ENCODE measurements around the gene ZNF688.
"Not testable (repeated sequence)": the region's sequence is repeated elsewhere in the genome, so short reads cannot be mapped to it uniquely, and the experiment has no call there.

Gene ZNF688

GRCh38 chr16:30603945-30604315 is 32.4 kb upstream of the ZNF688 start:
- Histone ChIP-seq H3K4me3 (ENCODE audit: low read depth in 1 of 2, low read length in 2 of 2) (no peak overlapping the region), H3K36me3 (ENCODE audit: control insufficient read depth in 1 of 2, insufficient read depth in 2 of 2, low read length in 2 of 2) (peaks cover 11 to 32% of the 10 kb centered on the region in 2 donors), H3K9me3 (ENCODE audit: control insufficient read depth in 1 of 2, low read length in 2 of 2) (no peaks in the 10 kb centered on the region), H3K27me3 (ENCODE audit: low read depth, low read length) (no peaks in the 10 kb centered on the region), H3K27ac (ENCODE audit: low read length) (peak overlapping the region; percentile 27), H3K4me1 (ENCODE audit: control insufficient read depth in 1 of 2, insufficient read depth in 2 of 2, low read length in 2 of 2) (peaks cover 17 to 35% of the 10 kb centered on the region in 2 donors)

GRCh38 chr16:30602616-30603277 is 31.2 kb upstream of the ZNF688 start:
- Histone ChIP-seq H3K9me3 (ENCODE audit: control insufficient read depth in 1 of 2, low read length in 2 of 2) (no peaks in the 10 kb centered on the region), H3K4me3 (ENCODE audit: low read depth in 1 of 2, low read length in 2 of 2) (no peak overlapping the region), H3K4me1 (ENCODE audit: control insufficient read depth in 1 of 2, insufficient read depth in 2 of 2, low read length in 2 of 2) (peaks cover 13 to 28% of the 10 kb centered on the region in 2 donors), H3K27ac (ENCODE audit: low read length) (peak overlapping the region; percentile 27), H3K27me3 (ENCODE audit: low read depth, low read length) (no peaks in the 10 kb centered on the region), H3K36me3 (ENCODE audit: control insufficient read depth in 1 of 2, insufficient read depth in 2 of 2, low read length in 2 of 2) (peaks cover 11 to 27% of the 10 kb centered on the region in 2 donors)

- Histone ChIP-seq H3K27ac (ENCODE audit: low read length) (peak overlapping the region; percentile 14), H3K4me1 (ENCODE audit: control insufficient read depth in 1 of 2, insufficient read depth in 2 of 2, low read length in 2 of 2) (peaks cover 13 to 28% of the 10 kb centered on the region in 2 donors), H3K36me3 (ENCODE audit: control insufficient read depth in 1 of 2, insufficient read depth in 2 of 2, low read length in 2 of 2) (peaks cover 11 to 27% of the 10 kb centered on the region in 2 donors), H3K27me3 (ENCODE audit: low read depth, low read length) (no peaks in the 10 kb centered on the region), H3K9me3 (ENCODE audit: control insufficient read depth in 1 of 2, low read length in 2 of 2) (no peaks in the 10 kb centered on the region), H3K4me3 (ENCODE audit: low read depth in 1 of 2, low read length in 2 of 2) (no peak overlapping the region)
Measured at GRCh38 chr16:30601966-30602365, 30.5 kb upstream of the ZNF688 start.

- peaks cover 13 to 28% of the 10 kb centered on the region in 2 donors for H3K4me1 ChIP-seq (ENCODE audit: control insufficient read depth in 1 of 2, insufficient read depth in 2 of 2, low read length in 2 of 2)
- no peak overlapping the region for H3K4me3 ChIP-seq (ENCODE audit: low read depth in 1 of 2, low read length in 2 of 2)
- no peak overlapping the region for H3K27ac ChIP-seq (ENCODE audit: low read length)
- no peaks in the 10 kb centered on the region for H3K9me3 ChIP-seq (ENCODE audit: control insufficient read depth in 1 of 2, low read length in 2 of 2)
- peaks cover 11 to 27% of the 10 kb centered on the region in 2 donors for H3K36me3 ChIP-seq (ENCODE audit: control insufficient read depth in 1 of 2, insufficient read depth in 2 of 2, low read length in 2 of 2)
- H3K27me3 ChIP-seq (ENCODE audit: low read depth, low read length), result no peaks in the 10 kb centered on the region
Measured at GRCh38 chr16:30600929-30601328, 29.4 kb upstream of the ZNF688 start.

- no peak overlapping the region for H3K27ac ChIP-seq (ENCODE audit: low read length)
- no peaks in the 10 kb centered on the region for H3K27me3 ChIP-seq (ENCODE audit: low read depth, low read length)
- peaks cover 13 to 28% of the 10 kb centered on the region in 2 donors for H3K4me1 ChIP-seq (ENCODE audit: control insufficient read depth in 1 of 2, insufficient read depth in 2 of 2, low read length in 2 of 2)
- no peak overlapping the region for H3K4me3 ChIP-seq (ENCODE audit: low read depth in 1 of 2, low read length in 2 of 2)
- peaks cover 11 to 24% of the 10 kb centered on the region in 2 donors for H3K36me3 ChIP-seq (ENCODE audit: control insufficient read depth in 1 of 2, insufficient read depth in 2 of 2, low read length in 2 of 2)
- H3K9me3 ChIP-seq (ENCODE audit: control insufficient read depth in 1 of 2, low read length in 2 of 2), result no peaks in the 10 kb centered on the region
Measured at GRCh38 chr16:30600215-30600614, 28.7 kb upstream of the ZNF688 start.

GRCh38 chr16:30592871-30593270 is 21.4 kb upstream of the ZNF688 start:
- Histone ChIP-seq H3K36me3 (ENCODE audit: control insufficient read depth in 1 of 2, insufficient read depth in 2 of 2, low read length in 2 of 2) (peaks cover 0 to 2% of the 10 kb centered on the region in 2 donors), H3K4me1 (ENCODE audit: control insufficient read depth in 1 of 2, insufficient read depth in 2 of 2, low read length in 2 of 2) (no peaks in the 10 kb centered on the region), H3K27me3 (ENCODE audit: low read depth, low read length) (no peaks in the 10 kb centered on the region), H3K9me3 (ENCODE audit: control insufficient read depth in 1 of 2, low read length in 2 of 2) (no peaks in the 10 kb centered on the region), H3K4me3 (ENCODE audit: low read depth in 1 of 2, low read length in 2 of 2) (no peak overlapping the region), H3K27ac (ENCODE audit: low read length) (no peak overlapping the region)

GRCh38 chr16:30590869-30591268 is 19.4 kb upstream of the ZNF688 start:
- not testable (repeated sequence) for H3K9me3 ChIP-seq (ENCODE audit: control insufficient read depth in 1 of 2, low read length in 2 of 2); H3K4me1 ChIP-seq (ENCODE audit: control insufficient read depth in 1 of 2, insufficient read depth in 2 of 2, low read length in 2 of 2); H3K36me3 ChIP-seq (ENCODE audit: control insufficient read depth in 1 of 2, insufficient read depth in 2 of 2, low read length in 2 of 2); H3K4me3 ChIP-seq (ENCODE audit: low read depth in 1 of 2, low read length in 2 of 2); H3K27me3 ChIP-seq (ENCODE audit: low read depth, low read length); H3K27ac ChIP-seq (ENCODE audit: low read length)

- H3K4me3 ChIP-seq (ENCODE audit: low read depth in 1 of 2, low read length in 2 of 2); H3K9me3 ChIP-seq (ENCODE audit: control insufficient read depth in 1 of 2, low read length in 2 of 2); H3K27ac ChIP-seq (ENCODE audit: low read length); H3K27me3 ChIP-seq (ENCODE audit: low read depth, low read length); H3K36me3 ChIP-seq (ENCODE audit: control insufficient read depth in 1 of 2, insufficient read depth in 2 of 2, low read length in 2 of 2): not testable (repeated sequence)
- peaks cover 0 to 14% of the 10 kb centered on the region in 2 donors for H3K4me1 ChIP-seq (ENCODE audit: control insufficient read depth in 1 of 2, insufficient read depth in 2 of 2, low read length in 2 of 2)
Measured at GRCh38 chr16:30589582-30589981, 18.1 kb upstream of the ZNF688 start.

GRCh38 chr16:30588651-30589050 is 17.1 kb upstream of the ZNF688 start:
- peaks cover 0 to 5% of the 10 kb centered on the region in 2 donors for H3K36me3 ChIP-seq (ENCODE audit: control insufficient read depth in 1 of 2, insufficient read depth in 2 of 2, low read length in 2 of 2)
- peaks cover 0 to 18% of the 10 kb centered on the region in 2 donors for H3K4me1 ChIP-seq (ENCODE audit: control insufficient read depth in 1 of 2, insufficient read depth in 2 of 2, low read length in 2 of 2)
- H3K4me3 ChIP-seq (ENCODE audit: low read depth in 1 of 2, low read length in 2 of 2), result no peak overlapping the region
- H3K9me3 ChIP-seq (ENCODE audit: control insufficient read depth in 1 of 2, low read length in 2 of 2), result no peaks in the 10 kb centered on the region
- no peak overlapping the region for H3K27ac ChIP-seq (ENCODE audit: low read length)
- H3K27me3 ChIP-seq (ENCODE audit: low read depth, low read length), result no peaks in the 10 kb centered on the region

GRCh38 chr16:30585400-30586191 is 14.1 kb upstream of the ZNF688 start, which contains the start of gene ZNF785:
TSS of gene ZNF785 (minus strand) at chr16:30585697. CDS start at chr16:30585611, 86 bp downstream.
- peak within 1 kb of the TSS; percentile 88 to 93 for H3K4me3 ChIP-seq (ENCODE audit: low read depth in 1 of 2, low read length in 2 of 2)
- H3K27me3 ChIP-seq (ENCODE audit: low read depth, low read length), result no peaks in the 10 kb centered on the region
- peak within 1 kb of the TSS; percentile 92 for H3K27ac ChIP-seq (ENCODE audit: low read length)
- H3K36me3 ChIP-seq (ENCODE audit: control insufficient read depth in 1 of 2, insufficient read depth in 2 of 2, low read length in 2 of 2), result peaks cover 5 to 21% of the 10 kb centered on the region in 2 donors
- H3K4me1 ChIP-seq (ENCODE audit: control insufficient read depth in 1 of 2, insufficient read depth in 2 of 2, low read length in 2 of 2), result peaks cover 0 to 22% of the 10 kb centered on the region in 2 donors
- no peaks in the 10 kb centered on the region for H3K9me3 ChIP-seq (ENCODE audit: control insufficient read depth in 1 of 2, low read length in 2 of 2)

- Histone ChIP-seq H3K27me3 (ENCODE audit: low read depth, low read length) (no peaks in the 10 kb centered on the region), H3K27ac (ENCODE audit: low read length) (peak overlapping the region; percentile 92), H3K4me3 (ENCODE audit: low read depth in 1 of 2, low read length in 2 of 2) (peak overlapping the region; percentile 88 to 93), H3K4me1 (ENCODE audit: control insufficient read depth in 1 of 2, insufficient read depth in 2 of 2, low read length in 2 of 2) (peaks cover 0 to 22% of the 10 kb centered on the region in 2 donors), H3K9me3 (ENCODE audit: control insufficient read depth in 1 of 2, low read length in 2 of 2) (no peaks in the 10 kb centered on the region), H3K36me3 (ENCODE audit: control insufficient read depth in 1 of 2, insufficient read depth in 2 of 2, low read length in 2 of 2) (peaks cover 5 to 21% of the 10 kb centered on the region in 2 donors)
Measured at GRCh38 chr16:30585022-30585399, 13.5 kb upstream of the ZNF688 start.
